HepG2 (cell line): ENCODE data around the gene GNG13. TPM values are rescaled to one million over a fixed set of nuclear protein-coding genes. Genes with fewer than 3 reads are reported as not detected.

Source experiments
- ATAC-seq: fragments of 200-7000 bp; cut with Tn5 transposase; 3 replicates; pipeline ENCODE4 v1.9.1; 2020; ENCODE audit warnings: mild to moderate bottlenecking, moderate library complexity
- BruUV-seq: library from RNA; stranded (reverse); fragments of 400-500 nt; replicated peaks from 2 replicates; lab custom pipeline; 2021; lab: Mats Ljungman, UMichigan
- CTCF ChIA-PET: fragments of 300-600 bp; formaldehyde crosslinking; extraction: SDS; loops from one replicate; lab custom pipeline; 2021; ENCODE audit warnings: low total read pairs, inconsistent platforms, low intra/inter-chr PET ratio; lab: Yijun Ruan, JAX
- POLR2A ChIA-PET: fragments of 350-600 bp; sonication (Branson Sonifier 250); formaldehyde crosslinking; loops from one replicate; lab custom pipeline; 2020; ENCODE audit warnings: antibody characterized with exemption, inconsistent platforms; lab: Yijun Ruan, JAX
- DNase-seq: peaks from one replicate; pipeline ENCODE4 v3.0.0-alpha.2; 2015; ENCODE audit warnings: low spot score
- FAIRE-seq: peaks from 3 replicates; lab custom pipeline; 2011; peaks lifted over from hg19 to GRCh38; lab: Jason Lieb, UNC
- H2AFZ ChIP-seq: one replicate; pipeline ENCODE4 v1.6.1; 2011; ENCODE audit warnings: low read length, inconsistent platforms
- H3K27ac ChIP-seq: fragments of 300-600 bp; 3 replicates; pipeline ENCODE4 v1.8.0; 2011; ENCODE audit warnings: mixed run types, mild to moderate bottlenecking, mixed read lengths, low read length, inconsistent platforms; ENCODE audit not compliant: insufficient read depth; ENCODE audit errors: extremely low read length
- H3K27me3 ChIP-seq, 2 experiments: fragments of 200-600 bp in 1 of 2; 2 replicates in 1 of 2; 3 replicates in 1 of 2; pipeline versions ENCODE4 v1.6.0 to v1.8.0; 2011; ENCODE audit warnings: low read length in 2 of 2, mild to moderate bottlenecking in 2 of 2, moderate library complexity in 2 of 2, inconsistent platforms in 1 of 2; ENCODE audit not compliant: insufficient read depth in 2 of 2, control insufficient read depth in 1 of 2
- H3K36me3 ChIP-seq, 2 experiments: fragments of 200-600 bp in 1 of 2; replicated peaks in 1 of 2; 2 replicates in 1 of 2; 3 replicates in 1 of 2; pipeline versions ENCODE4 v1.5.1 to v1.8.0; 2011; ENCODE audit warnings: low read length in 2 of 2, inconsistent platforms in 1 of 2; ENCODE audit not compliant: insufficient read depth in 2 of 2, control insufficient read depth in 1 of 2
- H3K4me1 ChIP-seq: 2 replicates; pipeline ENCODE4 v1.5.1; 2012; ENCODE audit warnings: low read length, inconsistent platforms; ENCODE audit not compliant: insufficient read depth
- H3K4me2 ChIP-seq: 2 replicates; pipeline ENCODE4 v1.6.0; 2011; ENCODE audit warnings: low read depth, low read length, inconsistent platforms
- H3K4me3 ChIP-seq, 3 experiments: fragments of 200-600 bp in 1 of 3; sonication (generic), shearing (Covaris generic) in 1 of 3; replicated peaks in 1 of 3; 2 replicates each; pipeline ENCODE4 v1.5.1; 2011 to 2016; ENCODE audit warnings: low read length in 3 of 3, inconsistent platforms in 2 of 3, low read depth in 2 of 3, mild to moderate bottlenecking in 2 of 3, control low read depth in 1 of 3, mixed read lengths in 1 of 3; ENCODE audit not compliant: insufficient read depth in 1 of 3
- H3K79me2 ChIP-seq: one replicate; pipeline ENCODE4 v1.6.1; 2011; ENCODE audit warnings: low read length, inconsistent platforms; ENCODE audit not compliant: insufficient read depth
- H3K9ac ChIP-seq: 2 replicates; pipeline ENCODE4 v1.6.0; 2011; ENCODE audit warnings: mild to moderate bottlenecking, low read depth, low read length, inconsistent platforms; ENCODE audit not compliant: insufficient read depth
- H3K9me3 ChIP-seq: 2 replicates; pipeline ENCODE4 v1.5.1; 2012; ENCODE audit warnings: mild to moderate bottlenecking, low read length
- H4K20me1 ChIP-seq: 2 replicates; pipeline ENCODE4 v1.6.0; 2011; ENCODE audit warnings: inconsistent platforms, mild to moderate bottlenecking, low read length, moderate library complexity; ENCODE audit not compliant: insufficient read depth
- AKAP8 ChIP-seq: sonication (generic); formaldehyde crosslinking; IDR thresholded peaks from 2 replicates; pipeline ENCODE4 v1.5.1; 2020; ENCODE audit warnings: mild to moderate bottlenecking, missing genetic modification reagents
- ARNTL ChIP-seq: sonication (generic); formaldehyde crosslinking; IDR thresholded peaks from 2 replicates; pipeline ENCODE4 v1.4.0; 2020; ENCODE audit warnings: mild to moderate bottlenecking, missing genetic modification reagents
- ETV5 ChIP-seq: IDR thresholded peaks from 2 replicates; pipeline ENCODE4 v1.6.1; 2018; ENCODE audit warnings: missing biosample characterization, missing genetic modification reagents, inconsistent platforms, borderline replicate concordance
- PHF21A ChIP-seq: sonication (generic); formaldehyde crosslinking; IDR thresholded peaks from 2 replicates; pipeline ENCODE4 v1.5.0; 2020; ENCODE audit warnings: mild to moderate bottlenecking, missing genetic modification reagents
- ZNF143 ChIP-seq: sonication (generic); formaldehyde crosslinking; IDR thresholded peaks from 2 replicates; pipeline ENCODE4 v1.4.0; 2020; ENCODE audit warnings: missing genetic modification reagents
- ZNF383 ChIP-seq: sonication (generic); formaldehyde crosslinking; IDR thresholded peaks from 2 replicates; pipeline ENCODE4 v1.4.0; 2020; ENCODE audit warnings: missing genetic modification reagents, mild to moderate bottlenecking, borderline replicate concordance
- ZNF607 ChIP-seq: sonication (generic); formaldehyde crosslinking; IDR thresholded peaks from 2 replicates; pipeline ENCODE4 v1.5.1; 2020; ENCODE audit warnings: missing genetic modification reagents, mild to moderate bottlenecking, borderline replicate concordance
- WGBS: methylation state at CpG from one replicate; pipeline ENCODE4 v1.1.6; 2017; ENCODE audit warnings: low lambda C conversion rate; 5-methylcytosine and 5-hydroxymethylcytosine counted together
- in situ Hi-C: cut with HindIII; loops from 2 replicates; pipeline ENCODE4 v1.10.0; 2017; ENCODE audit warnings: low pct_unique_long_range_greater_than_20kb; ENCODE audit not compliant: extremely low pct_ligation_motif_present
- intact Hi-C: fragments of 100-400 bp; cut with micrococcal nuclease; formaldehyde crosslinking; loops from one replicate; pipeline ENCODE4 v1.10.0; 2022; ENCODE audit not compliant: unreplicated experiment
- polyA plus RNA-seq, 8 experiments: library from polyadenylated mRNA; depleted of rRNA in 3 of 8; stranded (reverse) in 7 of 8; unstranded in 1 of 8; fragments of >200 nt; fragmentation: Illumina TruSeq in 4 of 8; extraction: Trizol in 4 of 8; gene quantifications; 2 replicates each; pipeline versions ENCODE4 v1.2.1 to v1.2.3, GENCODE V29; 2011 to 2016; ENCODE audit warnings: low read depth in 4 of 8, missing spikeins in 1 of 8, mixed read lengths in 1 of 8; ENCODE audit not compliant: insufficient read depth in 1 of 8
- total RNA-seq, 5 experiments: library from RNA; depleted of rRNA; stranded (reverse); fragments of >200 nt; fragmentation: Illumina TruSeq; extraction: Trizol; gene quantifications; 2 replicates each; pipeline ENCODE4 v1.2.3, GENCODE V29; 2016; ENCODE audit warnings: low read depth in 1 of 5
- TF ChIP-seq, protein P1 (sequence below): sonication (generic); formaldehyde crosslinking; IDR thresholded peaks from 2 replicates; pipeline ENCODE4 v1.5.1; 2020; ENCODE audit warnings: mild to moderate bottlenecking, missing genetic modification reagents, borderline replicate concordance
- TF ChIP-seq, protein P2 (sequence below): sonication (generic); formaldehyde crosslinking; conservative IDR thresholded peaks from 2 replicates; pipeline ENCODE4 v1.4.0; 2020; ENCODE audit warnings: missing genetic modification reagents
- TF ChIP-seq, protein P3 (sequence below): sonication (generic); formaldehyde crosslinking; IDR thresholded peaks from 2 replicates; pipeline ENCODE4 v1.4.0; 2020; ENCODE audit warnings: mild to moderate bottlenecking, missing genetic modification reagents
- TF ChIP-seq, protein P4 (sequence below): sonication (generic); formaldehyde crosslinking; IDR thresholded peaks from 2 replicates; pipeline ENCODE4 v1.4.0; 2020; ENCODE audit warnings: low read depth, mild to moderate bottlenecking, missing genetic modification reagents

Gene GNG13
- total and polyA plus RNA-seq, 2 of the 13 experiments (the other 11 are each of a cell fraction or from before 2014, with no cell fraction given), result not detected

DNA sequence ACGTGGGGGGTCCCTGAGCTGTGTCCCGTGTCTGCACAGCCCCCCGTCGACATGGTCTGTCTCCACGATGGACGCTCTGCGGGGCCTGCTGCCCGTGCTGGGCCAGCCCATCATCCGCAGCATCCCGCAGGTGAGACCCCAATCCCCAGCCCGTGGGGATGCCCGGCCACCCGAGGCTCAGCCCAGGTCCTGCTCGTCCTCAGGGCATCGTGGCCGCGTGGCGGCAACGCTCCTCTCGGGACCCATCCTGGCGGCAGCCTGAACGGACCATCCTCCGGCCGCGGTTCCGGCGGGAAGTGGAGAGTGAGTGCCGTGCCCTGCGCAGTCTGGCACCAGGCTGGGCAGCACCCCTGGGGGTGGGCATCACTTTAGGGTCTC lies 35.1 kb downstream of the GNG13 start:
- TF ChIP-seq PHF21A, result no peak
- TF ChIP-seq, protein P1, sequence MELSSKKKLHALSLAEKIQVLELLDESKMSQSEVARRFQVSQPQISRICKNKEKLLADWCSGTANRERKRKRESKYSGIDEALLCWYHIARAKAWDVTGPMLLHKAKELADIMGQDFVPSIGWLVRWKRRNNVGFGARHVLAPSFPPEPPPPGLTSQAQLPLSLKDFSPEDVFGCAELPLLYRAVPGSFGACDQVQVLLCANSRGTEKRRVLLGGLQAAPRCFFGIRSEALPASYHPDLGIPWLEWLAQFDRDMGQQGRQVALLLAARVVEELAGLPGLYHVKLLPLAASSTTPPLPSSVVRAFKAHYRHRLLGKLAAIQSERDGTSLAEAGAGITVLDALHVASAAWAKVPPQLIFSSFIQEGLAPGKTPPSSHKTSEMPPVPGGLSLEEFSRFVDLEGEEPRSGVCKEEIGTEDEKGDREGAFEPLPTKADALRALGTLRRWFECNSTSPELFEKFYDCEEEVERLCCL, result no peak
- TF ChIP-seq, protein P2, sequence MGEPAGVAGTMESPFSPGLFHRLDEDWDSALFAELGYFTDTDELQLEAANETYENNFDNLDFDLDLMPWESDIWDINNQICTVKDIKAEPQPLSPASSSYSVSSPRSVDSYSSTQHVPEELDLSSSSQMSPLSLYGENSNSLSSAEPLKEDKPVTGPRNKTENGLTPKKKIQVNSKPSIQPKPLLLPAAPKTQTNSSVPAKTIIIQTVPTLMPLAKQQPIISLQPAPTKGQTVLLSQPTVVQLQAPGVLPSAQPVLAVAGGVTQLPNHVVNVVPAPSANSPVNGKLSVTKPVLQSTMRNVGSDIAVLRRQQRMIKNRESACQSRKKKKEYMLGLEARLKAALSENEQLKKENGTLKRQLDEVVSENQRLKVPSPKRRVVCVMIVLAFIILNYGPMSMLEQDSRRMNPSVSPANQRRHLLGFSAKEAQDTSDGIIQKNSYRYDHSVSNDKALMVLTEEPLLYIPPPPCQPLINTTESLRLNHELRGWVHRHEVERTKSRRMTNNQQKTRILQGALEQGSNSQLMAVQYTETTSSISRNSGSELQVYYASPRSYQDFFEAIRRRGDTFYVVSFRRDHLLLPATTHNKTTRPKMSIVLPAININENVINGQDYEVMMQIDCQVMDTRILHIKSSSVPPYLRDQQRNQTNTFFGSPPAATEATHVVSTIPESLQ (CRISPR knock-in tag), result no peak
- TF ChIP-seq ZNF607 (CRISPR knock-in tag), result no peak
- TF ChIP-seq, protein P3, sequence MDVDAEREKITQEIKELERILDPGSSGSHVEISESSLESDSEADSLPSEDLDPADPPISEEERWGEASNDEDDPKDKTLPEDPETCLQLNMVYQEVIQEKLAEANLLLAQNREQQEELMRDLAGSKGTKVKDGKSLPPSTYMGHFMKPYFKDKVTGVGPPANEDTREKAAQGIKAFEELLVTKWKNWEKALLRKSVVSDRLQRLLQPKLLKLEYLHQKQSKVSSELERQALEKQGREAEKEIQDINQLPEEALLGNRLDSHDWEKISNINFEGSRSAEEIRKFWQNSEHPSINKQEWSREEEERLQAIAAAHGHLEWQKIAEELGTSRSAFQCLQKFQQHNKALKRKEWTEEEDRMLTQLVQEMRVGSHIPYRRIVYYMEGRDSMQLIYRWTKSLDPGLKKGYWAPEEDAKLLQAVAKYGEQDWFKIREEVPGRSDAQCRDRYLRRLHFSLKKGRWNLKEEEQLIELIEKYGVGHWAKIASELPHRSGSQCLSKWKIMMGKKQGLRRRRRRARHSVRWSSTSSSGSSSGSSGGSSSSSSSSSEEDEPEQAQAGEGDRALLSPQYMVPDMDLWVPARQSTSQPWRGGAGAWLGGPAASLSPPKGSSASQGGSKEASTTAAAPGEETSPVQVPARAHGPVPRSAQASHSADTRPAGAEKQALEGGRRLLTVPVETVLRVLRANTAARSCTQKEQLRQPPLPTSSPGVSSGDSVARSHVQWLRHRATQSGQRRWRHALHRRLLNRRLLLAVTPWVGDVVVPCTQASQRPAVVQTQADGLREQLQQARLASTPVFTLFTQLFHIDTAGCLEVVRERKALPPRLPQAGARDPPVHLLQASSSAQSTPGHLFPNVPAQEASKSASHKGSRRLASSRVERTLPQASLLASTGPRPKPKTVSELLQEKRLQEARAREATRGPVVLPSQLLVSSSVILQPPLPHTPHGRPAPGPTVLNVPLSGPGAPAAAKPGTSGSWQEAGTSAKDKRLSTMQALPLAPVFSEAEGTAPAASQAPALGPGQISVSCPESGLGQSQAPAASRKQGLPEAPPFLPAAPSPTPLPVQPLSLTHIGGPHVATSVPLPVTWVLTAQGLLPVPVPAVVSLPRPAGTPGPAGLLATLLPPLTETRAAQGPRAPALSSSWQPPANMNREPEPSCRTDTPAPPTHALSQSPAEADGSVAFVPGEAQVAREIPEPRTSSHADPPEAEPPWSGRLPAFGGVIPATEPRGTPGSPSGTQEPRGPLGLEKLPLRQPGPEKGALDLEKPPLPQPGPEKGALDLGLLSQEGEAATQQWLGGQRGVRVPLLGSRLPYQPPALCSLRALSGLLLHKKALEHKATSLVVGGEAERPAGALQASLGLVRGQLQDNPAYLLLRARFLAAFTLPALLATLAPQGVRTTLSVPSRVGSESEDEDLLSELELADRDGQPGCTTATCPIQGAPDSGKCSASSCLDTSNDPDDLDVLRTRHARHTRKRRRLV (CRISPR knock-in tag), result no peak
- TF ChIP-seq AKAP8 (CRISPR knock-in tag), result no peak
- TF ChIP-seq ZNF383 (CRISPR knock-in tag), result no peak
- TF ChIP-seq, protein P4, sequence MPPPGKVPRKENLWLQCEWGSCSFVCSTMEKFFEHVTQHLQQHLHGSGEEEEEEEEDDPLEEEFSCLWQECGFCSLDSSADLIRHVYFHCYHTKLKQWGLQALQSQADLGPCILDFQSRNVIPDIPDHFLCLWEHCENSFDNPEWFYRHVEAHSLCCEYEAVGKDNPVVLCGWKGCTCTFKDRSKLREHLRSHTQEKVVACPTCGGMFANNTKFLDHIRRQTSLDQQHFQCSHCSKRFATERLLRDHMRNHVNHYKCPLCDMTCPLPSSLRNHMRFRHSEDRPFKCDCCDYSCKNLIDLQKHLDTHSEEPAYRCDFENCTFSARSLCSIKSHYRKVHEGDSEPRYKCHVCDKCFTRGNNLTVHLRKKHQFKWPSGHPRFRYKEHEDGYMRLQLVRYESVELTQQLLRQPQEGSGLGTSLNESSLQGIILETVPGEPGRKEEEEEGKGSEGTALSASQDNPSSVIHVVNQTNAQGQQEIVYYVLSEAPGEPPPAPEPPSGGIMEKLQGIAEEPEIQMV (CRISPR knock-in tag), result no peak
- no peak for TF ChIP-seq ARNTL (CRISPR knock-in tag)
- TF ChIP-seq ETV5 (CRISPR knock-in tag), result no peak
- no peak for TF ChIP-seq ZNF143 (CRISPR knock-in tag)
- Histone ChIP-seq H3K27ac (no peak overlapping the region), H3K4me1 (peaks cover 22% of the 10 kb centered on the region), H4K20me1 (no peaks in the 10 kb centered on the region), H3K9ac (no peak overlapping the region), H3K79me2 (no peaks in the 10 kb centered on the region), H3K4me2 (no peak overlapping the region), H3K27me3 (peaks cover 0 to 2% of the 10 kb centered on the region in 2 experiments; a peak in 3 of 5 replicates), H3K4me3 (no peak overlapping the region), H3K36me3 (no peaks in the 10 kb centered on the region), H2AFZ (no peak overlapping the region), H3K9me3 (no peaks in the 10 kb centered on the region)
- intact Hi-C loops (no loop called here), in situ Hi-C loops (no loop called here)
- CTCF ChIA-PET, result no interaction called here
- WGBS, result 89% methylated on average over 14 of the region's 29 CpGs
- DNase-seq (no peak), FAIRE-seq (no peak), ATAC-seq (no peak)
- POLR2A ChIA-PET, result no interaction called here
- BruUV-seq, result no TSS peak
